Measurements from ENCODE around the gene SHROOM1.

GRCh38 chr5:132807163-132807838, 23.1 kb downstream of the SHROOM1 start:
- no peak for TF ChIP-seq CTCF (conservative IDR thresholded peaks at IDR 0.05; ENCODE audit: low read length)
- no peak for TF ChIP-seq EZH2phosphoT487 (IDR thresholded peaks at IDR 0.05; ENCODE audit: borderline replicate concordance)

Measured in Loucy (cell line).